ENCODE data around the gene CHRNA1.

DNA sequence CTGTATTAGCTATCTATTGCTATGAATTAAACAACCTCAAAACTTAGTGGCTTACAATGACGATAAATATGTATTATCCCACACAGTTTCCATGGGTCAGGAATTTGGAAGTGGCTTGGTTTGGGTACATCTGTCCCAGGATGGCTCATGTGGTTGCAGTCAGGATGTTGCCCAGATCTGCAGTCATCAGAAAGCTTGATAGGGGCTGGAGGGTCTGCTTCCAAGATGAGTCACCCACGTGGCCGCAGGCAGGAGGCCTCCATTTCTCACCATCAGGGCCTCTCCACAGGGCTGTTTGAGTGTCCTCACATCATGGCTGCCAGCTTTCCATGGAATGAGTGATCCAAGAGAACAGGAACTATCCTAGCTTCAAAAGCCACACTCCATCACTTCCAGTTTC is 46.4 kb downstream of the CHRNA1 start:
- TF ChIP-seq RCOR1 (IDR thresholded peaks at IDR 0.05; ENCODE audit: low read length): no peak
- TF ChIP-seq CTCF (IDR thresholded peaks at IDR 0.05): no peak
- TF ChIP-seq GABPA (IDR thresholded peaks at IDR 0.05; ENCODE audit: low read depth): no peak
- TF ChIP-seq, protein P1, sequence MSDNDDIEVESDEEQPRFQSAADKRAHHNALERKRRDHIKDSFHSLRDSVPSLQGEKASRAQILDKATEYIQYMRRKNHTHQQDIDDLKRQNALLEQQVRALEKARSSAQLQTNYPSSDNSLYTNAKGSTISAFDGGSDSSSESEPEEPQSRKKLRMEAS (IDR thresholded peaks at IDR 0.05; ENCODE audit: low read depth): no peak
- no peak for TF ChIP-seq JUND (IDR thresholded peaks at IDR 0.05)
- TF ChIP-seq CHD2 (IDR thresholded peaks at IDR 0.05; ENCODE audit: low read length, partially characterized antibody): no peak
- TF ChIP-seq, protein P2, sequence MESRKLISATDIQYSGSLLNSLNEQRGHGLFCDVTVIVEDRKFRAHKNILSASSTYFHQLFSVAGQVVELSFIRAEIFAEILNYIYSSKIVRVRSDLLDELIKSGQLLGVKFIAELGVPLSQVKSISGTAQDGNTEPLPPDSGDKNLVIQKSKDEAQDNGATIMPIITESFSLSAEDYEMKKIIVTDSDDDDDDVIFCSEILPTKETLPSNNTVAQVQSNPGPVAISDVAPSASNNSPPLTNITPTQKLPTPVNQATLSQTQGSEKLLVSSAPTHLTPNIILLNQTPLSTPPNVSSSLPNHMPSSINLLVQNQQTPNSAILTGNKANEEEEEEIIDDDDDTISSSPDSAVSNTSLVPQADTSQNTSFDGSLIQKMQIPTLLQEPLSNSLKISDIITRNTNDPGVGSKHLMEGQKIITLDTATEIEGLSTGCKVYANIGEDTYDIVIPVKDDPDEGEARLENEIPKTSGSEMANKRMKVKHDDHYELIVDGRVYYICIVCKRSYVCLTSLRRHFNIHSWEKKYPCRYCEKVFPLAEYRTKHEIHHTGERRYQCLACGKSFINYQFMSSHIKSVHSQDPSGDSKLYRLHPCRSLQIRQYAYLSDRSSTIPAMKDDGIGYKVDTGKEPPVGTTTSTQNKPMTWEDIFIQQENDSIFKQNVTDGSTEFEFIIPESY (IDR thresholded peaks at IDR 0.05; ENCODE audit: borderline replicate concordance, low read depth): no peak
